Activated naive CD4-positive, alpha-beta T cell treated with anti-CD3 and anti-CD28 coated beads, Interleukin-2, amount 50 U/mL, for 16 hours (primary cell): ENCODE data around the gene NOSTRIN.
"Not testable (repeated sequence)": the region's sequence is repeated elsewhere in the genome, so short reads cannot be mapped to it uniquely, and the experiment has no call there.

Experiments used
- DNase-seq: peaks from one replicate; pipeline ENCODE4 v3.0.0-alpha.2; 2020

The NOSTRIN gene

DNA sequence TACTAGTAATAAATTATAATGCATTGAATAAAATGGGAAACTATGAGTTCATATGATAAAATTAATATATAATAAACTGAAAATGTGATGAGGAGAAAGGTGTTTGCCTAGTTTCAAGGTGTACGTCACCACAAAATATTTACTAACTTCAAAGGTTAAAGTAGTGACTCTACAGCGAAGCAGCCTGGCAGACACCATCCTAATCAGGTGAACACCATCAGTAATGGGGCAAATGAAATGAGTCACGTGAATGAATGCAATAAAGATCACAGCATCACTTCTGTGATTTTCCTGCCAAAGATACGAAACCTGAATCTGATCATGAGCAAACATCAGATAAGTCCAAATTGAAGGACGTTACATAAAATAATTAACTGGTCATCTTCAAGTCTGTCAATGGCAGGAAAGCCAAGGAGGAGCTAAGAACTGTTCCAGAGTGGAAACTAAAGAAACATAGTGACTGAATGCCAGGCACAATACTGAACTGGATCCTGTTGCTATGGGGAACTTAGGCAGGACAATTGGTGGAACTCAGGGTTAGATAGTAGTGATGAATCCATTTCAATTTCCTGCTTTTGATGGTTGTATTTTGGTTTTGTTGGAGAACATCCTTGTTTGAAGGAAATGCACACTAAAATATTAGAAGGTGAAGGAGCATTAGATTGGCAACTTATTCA, 12.1 kb upstream of the NOSTRIN start:
- no peak for DNase-seq

GRCh38 chr2:168791140-168791539, 11.3 kb upstream of the NOSTRIN start:
- not testable (repeated sequence) for DNase-seq

GRCh38 chr2:168793596-168793995, 8.8 kb upstream of the NOSTRIN start:
- DNase-seq = no peak

DNA sequence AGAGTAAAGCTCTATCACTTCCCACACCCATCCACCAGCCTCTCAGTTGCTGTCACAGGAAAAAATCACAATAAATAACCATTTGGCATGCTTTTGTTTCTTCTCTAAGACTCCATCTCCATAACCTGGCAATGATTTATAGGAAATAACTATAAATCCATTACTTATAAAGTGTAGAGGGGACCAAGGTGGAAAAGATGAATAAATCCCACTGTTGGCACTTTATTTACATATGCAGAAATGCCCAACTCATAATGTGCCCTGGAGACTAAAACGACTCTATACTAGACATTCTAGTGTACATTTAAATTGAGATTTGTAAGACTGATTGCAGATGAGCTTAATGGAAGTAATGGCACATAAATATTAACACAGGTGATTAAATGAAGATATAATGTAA, 7.5 kb upstream of the NOSTRIN start:
- DNase-seq = no peak

GRCh38 chr2:168796090-168796577, 6.3 kb upstream of the NOSTRIN start:
- DNase-seq = no peak

GRCh38 chr2:168796583-168797285, 5.7 kb upstream of the NOSTRIN start:
- DNase-seq = no peak

DNA sequence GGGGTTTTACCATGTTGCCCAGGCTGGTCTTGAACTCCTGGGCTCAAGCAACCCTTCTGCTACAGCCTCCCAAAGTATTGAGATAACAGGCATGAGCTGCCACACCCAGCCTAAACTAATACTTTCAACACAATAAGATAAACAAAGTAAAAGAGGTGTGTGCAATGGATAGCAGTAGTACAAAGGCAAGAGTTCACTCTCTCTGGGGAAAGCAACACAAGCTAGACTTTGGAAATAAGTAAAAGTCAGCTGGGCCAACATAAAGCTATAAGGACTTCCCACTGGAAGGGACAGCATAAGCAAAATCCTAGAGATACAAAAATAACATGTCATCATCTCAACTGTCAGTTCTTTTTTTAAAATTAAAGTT, 5.2 kb upstream of the NOSTRIN start:
- DNase-seq = no peak

GRCh38 chr2:168798076-168798887, 4.2 kb upstream of the NOSTRIN start:
- no peak for DNase-seq

DNA sequence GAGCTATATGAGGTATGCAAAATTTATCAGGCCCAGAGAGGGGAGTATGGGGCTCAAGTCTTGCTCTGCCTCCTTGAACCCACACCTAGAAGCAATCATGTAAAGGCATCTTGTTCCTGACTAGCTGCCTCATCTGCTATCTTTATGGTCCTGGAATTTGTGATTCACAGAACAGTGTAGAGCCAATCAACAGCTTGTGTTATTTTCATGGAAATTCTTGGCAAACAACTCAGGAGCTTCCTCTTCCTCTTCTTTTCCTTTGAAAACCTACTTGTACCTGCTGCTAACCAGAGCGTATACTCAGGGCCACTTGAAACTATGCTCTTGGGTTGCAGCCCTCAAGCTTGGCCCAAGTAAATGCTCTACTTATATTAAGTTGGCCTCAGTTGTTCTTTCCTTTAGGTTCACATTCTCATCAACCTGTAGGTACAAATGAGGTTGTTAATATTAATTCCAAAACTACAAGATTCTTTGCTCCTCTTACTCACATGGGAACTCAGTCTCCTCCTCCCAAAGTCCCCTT, 3.5 kb upstream of the NOSTRIN start:
- DNase-seq = no peak

DNA sequence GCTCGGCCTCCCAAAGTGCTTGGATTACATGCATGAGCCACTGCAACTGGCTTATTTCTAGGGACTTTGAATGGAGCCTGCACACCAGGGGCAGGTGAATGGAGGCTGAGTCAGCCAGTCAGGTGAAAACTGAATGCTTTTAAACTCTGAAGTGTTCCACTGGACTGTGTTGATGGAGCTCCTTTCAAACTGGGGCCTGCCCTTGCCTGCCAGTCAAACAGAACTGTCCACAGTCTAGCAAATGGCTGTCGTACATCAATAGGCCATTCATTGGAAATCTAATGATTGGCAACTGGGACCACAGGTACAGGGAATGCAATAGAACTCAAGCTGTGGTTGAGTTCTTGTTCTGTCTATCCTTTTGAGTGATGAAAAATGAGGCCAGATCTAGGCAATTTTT, 966 bp upstream of the NOSTRIN start:
- no peak for DNase-seq

- DNase-seq = no peak
Measured at GRCh38 chr2:168802859-168803725, 655 bp downstream of the NOSTRIN start.

GRCh38 chr2:168804214-168804613, 1.8 kb downstream of the NOSTRIN start:
- no peak for DNase-seq

- DNase-seq = no peak
Measured at GRCh38 chr2:168805615-168806014, 3.2 kb downstream of the NOSTRIN start.

DNA sequence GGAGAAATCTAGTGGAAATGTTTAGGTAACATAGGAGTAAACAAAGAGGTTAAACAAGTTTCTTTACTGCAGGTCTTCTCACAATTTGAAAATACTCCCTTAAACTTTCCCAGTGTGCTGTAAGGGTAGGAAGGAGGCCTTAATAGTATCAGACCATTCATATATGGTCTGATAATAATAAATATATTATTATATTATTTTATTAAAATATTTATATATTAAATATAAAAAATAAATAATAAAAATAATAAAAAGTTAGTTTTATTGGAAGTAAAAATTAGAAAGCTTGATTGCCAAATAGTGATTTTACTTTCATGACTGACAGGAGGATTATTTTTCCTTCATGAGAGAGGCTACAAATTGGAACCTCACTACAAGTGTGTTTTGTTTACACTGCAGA, 7.1 kb downstream of the NOSTRIN start:
- no peak for DNase-seq

GRCh38 chr2:168810235-168810634, 7.8 kb downstream of the NOSTRIN start:
- DNase-seq = no peak

DNA sequence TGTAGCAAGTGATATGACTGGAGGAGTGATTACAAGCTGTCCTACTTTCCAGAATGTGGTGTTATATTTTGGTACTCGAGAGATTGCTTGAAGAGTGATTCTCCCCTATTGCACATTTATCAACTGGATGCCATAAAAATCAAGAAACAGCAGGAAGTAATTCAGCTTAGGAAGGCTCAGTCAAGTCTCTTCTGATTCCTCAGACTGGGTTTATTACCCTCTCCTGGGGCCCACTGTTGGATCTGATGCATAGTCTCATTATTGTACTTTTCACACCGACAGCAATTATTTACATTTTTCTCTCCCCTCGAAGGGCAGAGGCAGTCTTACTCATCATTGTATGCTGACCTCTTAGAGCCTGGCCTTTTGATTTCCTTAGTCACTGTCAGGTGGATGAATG, 9.3 kb downstream of the NOSTRIN start:
- DNase-seq = no peak

DNA sequence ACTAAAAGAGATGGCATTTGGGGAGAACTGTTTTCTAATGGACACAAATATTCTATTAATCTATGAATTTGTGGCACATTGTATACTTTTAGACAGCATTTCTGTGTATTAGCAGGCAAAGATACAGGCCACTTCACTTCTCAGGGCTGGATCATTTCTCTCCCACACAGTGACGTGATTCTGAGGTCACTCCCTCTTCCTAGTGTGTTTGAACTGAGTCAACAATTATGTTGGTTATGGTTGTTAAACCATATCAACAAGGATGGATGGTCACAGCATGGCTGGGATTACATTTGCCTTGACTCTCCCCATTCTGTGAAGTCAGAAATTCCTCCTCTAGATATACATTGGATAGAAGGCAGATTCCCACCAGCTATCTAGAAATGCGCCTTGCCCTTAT, 11.6 kb downstream of the NOSTRIN start:
- DNase-seq = no peak

DNA sequence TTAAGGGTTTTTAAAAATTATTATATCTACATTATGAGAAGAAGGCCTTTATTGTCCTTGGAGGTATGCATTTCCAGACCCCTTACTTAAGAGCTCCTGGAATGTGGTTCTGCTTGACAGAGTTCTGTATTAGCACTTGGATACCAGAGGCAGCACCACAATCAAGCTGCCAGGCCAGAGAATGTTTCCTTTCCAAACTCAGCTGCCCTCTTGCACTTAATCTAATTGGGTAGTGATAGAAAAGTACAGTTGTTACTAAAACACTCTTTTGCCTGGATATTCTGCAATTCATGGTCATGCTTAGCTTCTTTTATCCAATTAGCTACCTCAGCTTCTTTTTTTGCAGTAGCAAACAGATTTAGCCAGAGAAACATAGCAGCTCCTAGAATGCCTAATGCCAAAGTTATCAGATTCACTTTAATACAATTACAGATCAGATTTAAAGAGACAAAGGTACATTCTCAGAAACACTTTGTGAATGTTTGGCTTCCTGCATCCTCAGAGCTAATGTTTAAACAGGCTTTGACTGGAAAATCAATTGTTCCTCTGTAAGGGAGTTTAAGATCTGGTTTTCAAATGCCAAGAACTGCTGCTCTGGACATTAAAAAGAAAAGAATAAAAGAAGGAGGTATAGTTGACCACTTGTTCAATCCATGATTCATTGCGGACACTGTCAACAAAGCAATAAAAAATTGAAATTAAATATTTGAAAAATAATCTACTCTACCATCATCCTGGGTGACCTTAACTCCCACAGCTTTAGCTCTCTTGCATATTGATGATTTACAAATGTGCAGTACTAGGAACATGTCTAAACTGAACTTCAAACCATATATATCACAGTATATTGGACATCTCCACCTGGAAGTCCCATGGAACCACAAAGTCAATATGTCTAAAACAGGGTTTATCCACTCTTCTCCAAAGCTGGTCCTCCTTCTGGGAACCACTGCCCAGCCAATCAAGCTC, 12.8 kb downstream of the NOSTRIN start:
- no peak for DNase-seq

GRCh38 chr2:168816369-168816768, 13.9 kb downstream of the NOSTRIN start:
- DNase-seq = no peak

DNA sequence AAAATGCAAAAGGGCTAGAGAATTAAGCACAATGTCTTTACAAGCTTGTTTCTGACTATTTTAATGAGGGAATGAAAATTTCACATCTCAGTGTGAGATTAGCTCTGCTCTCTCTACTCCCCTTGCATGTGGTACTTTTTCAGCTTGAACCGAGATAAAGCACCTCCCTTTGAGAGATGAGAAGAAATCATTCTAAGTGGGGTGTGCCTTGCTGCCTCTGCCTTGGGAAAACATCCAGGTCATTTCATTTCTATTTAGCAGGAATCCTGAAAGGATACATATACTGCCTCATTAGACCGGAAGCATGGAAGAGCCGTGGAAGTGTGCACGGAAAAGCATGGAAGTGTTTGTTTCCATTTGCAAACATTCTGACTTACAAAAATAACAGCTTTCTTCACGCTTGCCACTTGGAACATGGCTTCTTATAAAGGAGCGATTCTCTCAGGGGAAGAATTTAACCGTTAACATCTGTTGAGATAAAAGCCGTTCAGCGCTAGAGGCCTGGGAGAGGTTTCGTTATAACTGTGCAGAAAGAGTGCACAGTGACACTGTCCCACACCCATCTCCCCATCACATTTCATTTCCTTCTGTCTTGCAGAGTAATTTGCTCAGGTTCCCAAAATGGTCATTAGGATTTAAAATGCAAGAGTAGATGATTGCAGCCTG, 16.7 kb downstream of the NOSTRIN start:
- no peak for DNase-seq
